Glutamatergic neuron (in vitro differentiated cells): ENCODE data around the gene SNRPN. TPM values are rescaled to one million over a fixed set of nuclear protein-coding genes. Genes with fewer than 3 reads are reported as not detected.
"Not testable (repeated sequence)": the region's sequence is repeated elsewhere in the genome, so short reads cannot be mapped to it uniquely, and the experiment has no call there.

Experiments
- DNase-seq: peaks from one replicate; pipeline ENCODE4 v3.0.0; 2022
- H3K27ac Mint-ChIP-seq: one replicate; pipeline ENCODE4 v1.8.0; 2020; ENCODE audit warnings: mild to moderate bottlenecking, mixed read lengths, inconsistent platforms; ENCODE audit not compliant: unreplicated experiment
- H3K27me3 Mint-ChIP-seq: one replicate; pipeline ENCODE4 v1.8.0; 2020; ENCODE audit warnings: mild to moderate bottlenecking, moderate library complexity, mixed read lengths, inconsistent platforms; ENCODE audit not compliant: unreplicated experiment
- H3K36me3 Mint-ChIP-seq: one replicate; pipeline ENCODE4 v1.8.0; 2020; ENCODE audit warnings: mild to moderate bottlenecking, mixed read lengths, inconsistent platforms; ENCODE audit not compliant: unreplicated experiment
- H3K4me1 Mint-ChIP-seq: one replicate; pipeline ENCODE4 v1.8.0; 2020; ENCODE audit warnings: mild to moderate bottlenecking, low read depth, mixed read lengths, inconsistent platforms; ENCODE audit not compliant: unreplicated experiment
- H3K4me3 Mint-ChIP-seq: one replicate; pipeline ENCODE4 v1.8.0; 2020; ENCODE audit warnings: mild to moderate bottlenecking, mixed read lengths, inconsistent platforms; ENCODE audit not compliant: unreplicated experiment
- H3K9me3 Mint-ChIP-seq: one replicate; pipeline ENCODE4 v1.8.0; 2020; ENCODE audit warnings: mild to moderate bottlenecking, moderate library complexity, mixed read lengths, inconsistent platforms; ENCODE audit not compliant: unreplicated experiment
- total RNA-seq: library from RNA; stranded (reverse); fragmentation: NEBNext Ultra II Directional; extraction: Animal tissue kit (Norgen Biotek cat#: 25700); gene quantifications from one replicate; pipeline ENCODE4 v1.2.1, GENCODE V29; 2021; ENCODE audit not compliant: unreplicated experiment
- TF ChIP-seq, protein P1 (sequence below): fragments of 200-600 bp; sonication (generic); IDR thresholded peaks from one replicate; pipeline ENCODE4 v1.5.0; 2021; ENCODE audit not compliant: partially characterized antibody, unreplicated experiment

Gene SNRPN
- total RNA-seq, 1 donor from 2014 or later, result 284 TPM

DNA sequence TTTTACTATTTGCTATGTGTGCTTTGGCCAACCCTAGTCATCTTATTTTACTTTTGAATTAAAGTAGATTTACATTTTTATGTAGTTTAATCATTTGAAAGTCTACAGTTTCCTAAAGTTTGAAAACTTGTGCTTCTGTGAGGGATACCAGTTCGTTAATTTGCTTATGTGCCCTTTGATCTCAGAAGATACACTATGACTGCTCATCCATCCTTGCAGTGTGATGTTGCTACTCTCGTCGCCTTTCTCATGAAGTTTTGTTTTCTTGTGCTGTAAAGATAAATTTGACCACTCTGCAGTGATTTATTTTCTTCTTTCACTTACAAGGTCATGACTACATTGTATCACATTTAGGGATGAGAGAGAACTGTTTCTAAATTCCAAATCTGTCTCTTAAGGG is 16.3 kb downstream of the SNRPN start:
- Mint-ChIP-seq H3K9me3 (peaks cover 1% of the 10 kb centered on the region), H3K27me3 (no peaks in the 10 kb centered on the region), H3K36me3 (peaks cover 10% of the 10 kb centered on the region), H3K27ac (no peak overlapping the region), H3K4me3 (no peak overlapping the region), H3K4me1 (no peaks in the 10 kb centered on the region)
- TF ChIP-seq, protein P1, sequence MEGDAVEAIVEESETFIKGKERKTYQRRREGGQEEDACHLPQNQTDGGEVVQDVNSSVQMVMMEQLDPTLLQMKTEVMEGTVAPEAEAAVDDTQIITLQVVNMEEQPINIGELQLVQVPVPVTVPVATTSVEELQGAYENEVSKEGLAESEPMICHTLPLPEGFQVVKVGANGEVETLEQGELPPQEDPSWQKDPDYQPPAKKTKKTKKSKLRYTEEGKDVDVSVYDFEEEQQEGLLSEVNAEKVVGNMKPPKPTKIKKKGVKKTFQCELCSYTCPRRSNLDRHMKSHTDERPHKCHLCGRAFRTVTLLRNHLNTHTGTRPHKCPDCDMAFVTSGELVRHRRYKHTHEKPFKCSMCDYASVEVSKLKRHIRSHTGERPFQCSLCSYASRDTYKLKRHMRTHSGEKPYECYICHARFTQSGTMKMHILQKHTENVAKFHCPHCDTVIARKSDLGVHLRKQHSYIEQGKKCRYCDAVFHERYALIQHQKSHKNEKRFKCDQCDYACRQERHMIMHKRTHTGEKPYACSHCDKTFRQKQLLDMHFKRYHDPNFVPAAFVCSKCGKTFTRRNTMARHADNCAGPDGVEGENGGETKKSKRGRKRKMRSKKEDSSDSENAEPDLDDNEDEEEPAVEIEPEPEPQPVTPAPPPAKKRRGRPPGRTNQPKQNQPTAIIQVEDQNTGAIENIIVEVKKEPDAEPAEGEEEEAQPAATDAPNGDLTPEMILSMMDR, result no peak
- no peak for DNase-seq

DNA sequence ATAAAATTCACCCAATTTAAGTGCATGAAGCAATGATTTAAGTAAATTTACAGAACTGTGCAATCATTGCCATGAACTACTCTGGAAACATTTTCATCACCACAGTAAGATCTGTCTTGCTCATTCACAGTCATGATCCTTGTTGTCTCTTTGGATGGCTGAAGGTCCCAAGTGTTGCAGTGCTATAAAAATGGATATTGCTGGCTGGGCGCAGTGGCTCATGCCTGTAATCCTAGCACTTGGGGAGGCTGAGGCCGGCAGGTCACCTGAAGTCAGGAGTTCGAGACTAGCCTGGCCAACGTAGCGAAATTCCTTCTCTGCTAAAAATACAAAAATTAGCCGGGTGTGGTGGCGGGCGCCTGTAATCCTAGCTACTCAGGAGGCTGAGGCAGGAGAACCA is 17.0 kb downstream of the SNRPN start:
- Mint-ChIP-seq H3K27ac (no peak overlapping the region), H3K4me3 (no peak overlapping the region), H3K36me3 (peaks cover 16% of the 10 kb centered on the region), H3K9me3 (peaks cover 5% of the 10 kb centered on the region), H3K4me1 (no peaks in the 10 kb centered on the region), H3K27me3 (peaks cover 4% of the 10 kb centered on the region)
- TF ChIP-seq, protein P1, result no peak
- no peak for DNase-seq

DNA sequence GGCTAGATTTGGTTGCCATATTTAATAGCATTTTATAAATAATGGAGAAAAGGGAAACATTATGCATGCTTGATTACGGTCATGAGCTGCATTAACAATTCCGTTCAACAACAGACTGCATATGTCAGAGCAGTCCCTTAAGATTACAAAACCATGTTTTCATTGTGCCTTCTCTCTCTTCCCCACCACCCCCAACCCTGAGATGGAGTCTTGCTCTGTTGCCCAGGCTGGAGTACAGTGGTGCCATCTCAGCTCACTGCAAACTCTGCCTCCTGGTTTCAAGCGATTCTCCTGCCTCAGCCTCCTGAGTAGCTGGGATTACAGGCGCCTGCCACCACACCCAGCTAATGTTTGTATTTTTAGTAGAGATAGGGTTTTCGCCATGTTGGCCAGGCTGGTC is 17.9 kb downstream of the SNRPN start:
- H3K27me3 Mint-ChIP-seq, DNase-seq, H3K27ac Mint-ChIP-seq, H3K4me1 Mint-ChIP-seq, H3K4me3 Mint-ChIP-seq, H3K9me3 Mint-ChIP-seq: not testable (repeated sequence)
- H3K36me3 Mint-ChIP-seq, result peaks cover 16% of the 10 kb centered on the region

GRCh38 chr15:24976932-24977331 is 22.1 kb downstream of the SNRPN start:
- Mint-ChIP-seq H3K36me3 (peaks cover 16% of the 10 kb centered on the region), H3K4me1 (no peaks in the 10 kb centered on the region), H3K9me3 (peaks cover 5% of the 10 kb centered on the region), H3K27ac (no peak overlapping the region), H3K4me3 (no peak overlapping the region), H3K27me3 (peaks cover 5% of the 10 kb centered on the region)
- DNase-seq, result no peak
- TF ChIP-seq, protein P1, result no peak

DNA sequence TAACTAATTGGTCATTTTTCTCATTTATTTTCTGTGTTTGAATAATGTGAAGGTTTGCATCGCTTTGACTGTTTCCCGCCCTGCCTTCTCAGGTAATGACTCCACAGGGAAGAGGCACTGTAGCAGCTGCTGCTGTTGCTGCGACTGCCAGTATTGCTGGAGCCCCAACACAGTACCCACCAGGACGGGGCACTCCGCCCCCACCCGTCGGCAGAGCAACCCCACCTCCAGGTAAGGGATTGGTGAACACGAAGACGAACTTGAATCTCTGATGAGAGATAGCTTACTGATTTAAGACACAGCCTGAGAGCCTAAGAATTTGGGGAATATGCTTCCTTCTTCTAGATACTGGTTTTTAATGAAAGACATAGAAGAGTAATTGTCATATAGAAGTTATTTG is 22.9 kb downstream of the SNRPN start:
- Mint-ChIP-seq H3K4me1 (no peaks in the 10 kb centered on the region), H3K27ac (no peak overlapping the region), H3K4me3 (no peak overlapping the region), H3K36me3 (peaks cover 16% of the 10 kb centered on the region), H3K9me3 (peaks cover 5% of the 10 kb centered on the region), H3K27me3 (peaks cover 5% of the 10 kb centered on the region)
- DNase-seq, result no peak
- TF ChIP-seq, protein P1, result no peak

DNA sequence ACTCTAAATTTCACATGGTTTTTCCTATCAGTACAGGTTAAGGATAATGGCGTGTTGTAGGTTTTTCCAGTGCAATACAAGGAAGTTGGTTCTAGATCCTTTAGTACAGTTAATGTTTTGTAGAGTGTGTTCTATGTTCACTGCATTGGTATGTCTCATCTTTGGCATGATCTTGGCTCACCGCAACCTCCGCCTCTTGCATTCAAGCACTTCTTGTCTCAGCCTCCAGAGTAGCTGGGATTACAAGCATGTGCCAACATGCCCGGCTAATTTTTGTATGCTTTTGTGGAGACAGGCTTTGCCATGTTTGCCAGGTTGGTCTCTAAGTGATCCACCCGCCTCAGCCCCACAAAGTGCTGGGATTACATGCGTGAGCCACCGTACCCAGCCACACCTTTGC is 30.4 kb downstream of the SNRPN start:
- no peak overlapping the region for H3K27ac Mint-ChIP-seq

More for the DNA sequence above, 30.4 kb downstream of the SNRPN start:
- H3K27me3 Mint-ChIP-seq, result peaks cover 3% of the 10 kb centered on the region
- H3K36me3 Mint-ChIP-seq, result no peaks in the 10 kb centered on the region
- peaks cover 3% of the 10 kb centered on the region for H3K4me1 Mint-ChIP-seq
- TF ChIP-seq, protein P1, result no peak
- peaks cover 3% of the 10 kb centered on the region for H3K9me3 Mint-ChIP-seq
- no peak overlapping the region for H3K4me3 Mint-ChIP-seq
- DNase-seq, result no peak
